Astrocyte (in vitro differentiated cells and primary cell): ENCODE results near the gene BSN. TPM values are rescaled to one million over a fixed set of nuclear protein-coding genes. Genes with fewer than 3 reads are reported as not detected.

Experiments
- DNase-seq: peaks from one replicate; pipeline ENCODE4 v3.0.0-alpha.2; 2010; ENCODE audit warnings: low read depth
- FAIRE-seq: peaks from 2 replicates; lab custom pipeline; 2011; peaks lifted over from hg19 to GRCh38; lab: Jason Lieb, UNC
- H2AFZ ChIP-seq: 2 replicates; pipeline ENCODE4 v1.6.0; 2012; ENCODE audit warnings: low read depth, low read length, inconsistent platforms
- H3K27ac ChIP-seq: 2 replicates; pipeline ENCODE4 v1.5.1; 2011; ENCODE audit warnings: low read depth, low read length, inconsistent platforms
- H3K27me3 ChIP-seq: 2 replicates; pipeline ENCODE4 v1.6.0; 2011; ENCODE audit warnings: low read length, inconsistent platforms; ENCODE audit not compliant: insufficient read depth
- H3K36me3 ChIP-seq: 2 replicates; pipeline ENCODE4 v1.5.1; 2011; ENCODE audit warnings: low read length, inconsistent platforms; ENCODE audit not compliant: insufficient read depth
- H3K4me1 ChIP-seq: 2 replicates; pipeline ENCODE4 v1.5.1; 2011; ENCODE audit warnings: low read length, inconsistent platforms; ENCODE audit not compliant: insufficient read depth
- H3K4me2 ChIP-seq: 2 replicates; pipeline ENCODE4 v1.6.0; 2012; ENCODE audit warnings: low read length, inconsistent platforms
- H3K4me3 ChIP-seq: 2 replicates; pipeline ENCODE4 v1.5.1; 2011; ENCODE audit warnings: low read depth, mild to moderate bottlenecking, low read length, inconsistent platforms; ENCODE audit not compliant: insufficient read depth
- H3K79me2 ChIP-seq: 2 replicates; pipeline ENCODE4 v1.6.0; 2012; ENCODE audit warnings: mild to moderate bottlenecking, low read length, inconsistent platforms; ENCODE audit not compliant: insufficient read depth
- H3K9ac ChIP-seq: 2 replicates; pipeline ENCODE4 v1.6.0; 2012; ENCODE audit warnings: mild to moderate bottlenecking, low read length, inconsistent platforms
- H3K9me3 ChIP-seq: 2 replicates; pipeline ENCODE4 v1.5.1; 2012; ENCODE audit warnings: low read depth, mild to moderate bottlenecking, low read length, inconsistent platforms; ENCODE audit not compliant: insufficient read depth
- H4K20me1 ChIP-seq: 2 replicates; pipeline ENCODE4 v1.6.0; 2012; ENCODE audit warnings: low read length, inconsistent platforms; ENCODE audit not compliant: insufficient read depth
- H3K27ac Mint-ChIP-seq: one replicate; pipeline ENCODE4 v1.8.0; 2021; ENCODE audit warnings: mild to moderate bottlenecking, mixed read lengths; ENCODE audit not compliant: unreplicated experiment
- H3K27me3 Mint-ChIP-seq: one replicate; pipeline ENCODE4 v1.8.0; 2021; ENCODE audit warnings: low read depth, mixed read lengths; ENCODE audit not compliant: unreplicated experiment
- H3K36me3 Mint-ChIP-seq: one replicate; pipeline ENCODE4 v1.8.0; 2021; ENCODE audit warnings: low read depth, mixed read lengths; ENCODE audit not compliant: unreplicated experiment
- H3K4me1 Mint-ChIP-seq: one replicate; pipeline ENCODE4 v1.8.0; 2021; ENCODE audit warnings: low read depth, mixed read lengths; ENCODE audit not compliant: unreplicated experiment
- H3K4me3 Mint-ChIP-seq: one replicate; pipeline ENCODE4 v1.8.0; 2021; ENCODE audit warnings: mild to moderate bottlenecking, moderate library complexity, mixed read lengths; ENCODE audit not compliant: unreplicated experiment
- H3K9me3 Mint-ChIP-seq: one replicate; pipeline ENCODE4 v1.8.0; 2021; ENCODE audit warnings: mild to moderate bottlenecking, mixed read lengths; ENCODE audit not compliant: unreplicated experiment
- CTCF ChIP-seq: IDR thresholded peaks from 2 replicates; pipeline ENCODE4 v1.5.1; 2011; ENCODE audit warnings: low read depth, mild to moderate bottlenecking, inconsistent platforms, low read length, moderate library complexity; ENCODE audit not compliant: insufficient read depth
- EZH2 ChIP-seq: IDR thresholded peaks from 2 replicates; pipeline ENCODE4 v1.6.1; 2012; ENCODE audit warnings: mild to moderate bottlenecking, low read length, inconsistent platforms; ENCODE audit not compliant: insufficient read depth
- total RNA-seq: library from RNA; stranded (reverse); gene quantifications from 2 replicates; pipeline ENCODE4 v1.2.1, GENCODE V29; 2021

BSN gene
- total RNA-seq, 1 donor from 2014 or later, result 0.86 TPM

- FAIRE-seq (no peak), DNase-seq (no peak)
- Histone ChIP-seq H3K27me3 (no peaks in the 10 kb centered on the region), H3K9ac (no peak overlapping the region), H3K79me2 (no peaks in the 10 kb centered on the region), H3K4me1 (no peaks in the 10 kb centered on the region), H3K27ac (no peak overlapping the region), H3K4me3 (no peak overlapping the region), H3K4me2 (no peak overlapping the region), H3K36me3 (peaks cover 2% of the 10 kb centered on the region), H2AFZ (no peak overlapping the region), H3K9me3 (no peaks in the 10 kb centered on the region), H4K20me1 (peaks cover 6% of the 10 kb centered on the region)
- TF ChIP-seq EZH2 (no peak), CTCF (no peak)
- no peaks in the 10 kb centered on the region for H3K27me3 Mint-ChIP-seq
- peaks cover 6% of the 10 kb centered on the region for H3K4me1 Mint-ChIP-seq
- H3K36me3 Mint-ChIP-seq, result peaks cover 19% of the 10 kb centered on the region
- no peaks in the 10 kb centered on the region for H3K9me3 Mint-ChIP-seq
- H3K4me3 Mint-ChIP-seq, result no peak overlapping the region
- H3K27ac Mint-ChIP-seq, result no peak overlapping the region
Measured at GRCh38 chr3:49533031-49533430, 21.2 kb upstream of the BSN start.

GRCh38 chr3:49533786-49534519, 20.3 kb upstream of the BSN start:
- Histone ChIP-seq H3K9me3 (no peaks in the 10 kb centered on the region), H3K4me2 (no peak overlapping the region), H3K9ac (no peak overlapping the region), H3K27ac (no peak overlapping the region), H3K27me3 (no peaks in the 10 kb centered on the region), H4K20me1 (peaks cover 6% of the 10 kb centered on the region), H2AFZ (no peak overlapping the region), H3K36me3 (peaks cover 2% of the 10 kb centered on the region), H3K4me1 (no peaks in the 10 kb centered on the region), H3K4me3 (no peak overlapping the region), H3K79me2 (no peaks in the 10 kb centered on the region)
- Mint-ChIP-seq H3K36me3 (peaks cover 19% of the 10 kb centered on the region), H3K27me3 (no peaks in the 10 kb centered on the region), H3K4me3 (no peak overlapping the region), H3K4me1 (peaks cover 6% of the 10 kb centered on the region), H3K9me3 (no peaks in the 10 kb centered on the region), H3K27ac (no peak overlapping the region)
- TF ChIP-seq EZH2 (no peak), CTCF (no peak)
- DNase-seq (no peak), FAIRE-seq (no peak)
